B cell (primary cell): ENCODE results near the gene CHD9. TPM values are rescaled to one million over a fixed set of nuclear protein-coding genes. Genes with fewer than 3 reads are reported as not detected.

ENCODE experiments used
- ATAC-seq: fragments of 200-7000 bp; cut with Tn5 transposase; one replicate; pipeline ENCODE4 v1.10.0; 2021; ENCODE audit warnings: low read depth, mild to moderate bottlenecking, moderate number of reproducible peaks, moderate library complexity
- CTCF ChIA-PET: fragments of 350-600 bp; sonication (Branson Sonifier 250); formaldehyde crosslinking; loops from one replicate; lab custom pipeline; 2021; ENCODE audit warnings: antibody characterized with exemption, inconsistent platforms; lab: Charles Lee
- POLR2A ChIA-PET: fragments of 350-600 bp; sonication (Branson Sonifier 250); formaldehyde crosslinking; loops from one replicate; lab custom pipeline; 2021; ENCODE audit warnings: antibody characterized with exemption; lab: Charles Lee
- DNase-seq: peaks from one replicate; pipeline ENCODE4 v3.0.0; 2013
- H2AFZ ChIP-seq: 2 replicates; pipeline ENCODE4 v1.6.1; 2012; ENCODE audit warnings: mild to moderate bottlenecking, low read depth, low read length; ENCODE audit not compliant: insufficient read depth, poor library complexity, severe bottlenecking
- H3K27ac ChIP-seq, 2 donors: 1 replicate in 1 of 2; 2 replicates in 1 of 2; pipeline ENCODE4 v1.5.1; 2012 to 2013; ENCODE audit warnings: low read length in 2 of 2, mild to moderate bottlenecking in 2 of 2, moderate library complexity in 1 of 2
- H3K27me3 ChIP-seq, 4 experiments: fragments of 200-600 bp in 1 of 4; sonication (generic) in 1 of 4; replicated peaks in 1 of 4; 1 replicate in 2 of 4; 2 replicates in 2 of 4; pipeline versions ENCODE4 v1.6.1 to v1.7.0; 2013 to 2016; ENCODE audit warnings: low read length in 3 of 4, mild to moderate bottlenecking in 2 of 4, mixed read lengths in 1 of 4, moderate library complexity in 1 of 4; ENCODE audit not compliant: insufficient read depth in 4 of 4, control insufficient read depth in 3 of 4; ENCODE audit errors: control extremely low read depth in 1 of 4
- H3K36me3 ChIP-seq, 2 experiments: replicated peaks in 1 of 2; 1 replicate in 1 of 2; 2 replicates in 1 of 2; pipeline versions ENCODE4 v1.6.1 to v1.7.1; 2013; ENCODE audit warnings: low read length in 1 of 2; ENCODE audit not compliant: insufficient read depth in 2 of 2, control insufficient read depth in 1 of 2; ENCODE audit errors: control extremely low read depth in 1 of 2, extremely low read depth in 1 of 2
- H3K4me1 ChIP-seq, 2 donors: fragments of 200-600 bp in 1 of 2; sonication (generic) in 1 of 2; 1 replicate in 1 of 2; 2 replicates in 1 of 2; pipeline versions ENCODE4 v1.5.1 to v1.6.1; 2013 to 2017; ENCODE audit warnings: low read length in 2 of 2; ENCODE audit not compliant: control insufficient read depth in 2 of 2, insufficient read depth in 2 of 2
- H3K4me2 ChIP-seq: replicated peaks from 2 replicates; pipeline ENCODE3; 2012; ENCODE audit warnings: mild to moderate bottlenecking, low read depth, low read length; ENCODE audit not compliant: poor library complexity, severe bottlenecking
- H3K4me3 ChIP-seq, 5 experiments: fragments of 200-600 bp in 1 of 5; sonication (generic) in 1 of 5; 1 replicate in 3 of 5; 2 replicates in 2 of 5; pipeline versions ENCODE4 v1.5.1 to v1.7.0; 2011 to 2016; ENCODE audit warnings: low read length in 4 of 5, mild to moderate bottlenecking in 4 of 5, low read depth in 2 of 5, control low read depth in 1 of 5, moderate library complexity in 1 of 5; ENCODE audit not compliant: insufficient read depth in 1 of 5; ENCODE audit errors: control extremely low read depth in 1 of 5, extremely low read depth in 1 of 5
- H3K79me2 ChIP-seq: fragments of 200-600 bp; sonication (generic); one replicate; pipeline ENCODE4 v1.6.0; 2016; ENCODE audit warnings: low read length; ENCODE audit not compliant: control insufficient read depth, insufficient read depth
- H3K9ac ChIP-seq: fragments of 200-600 bp; sonication (generic); 2 replicates; pipeline ENCODE4 v1.6.1; 2017; ENCODE audit warnings: mild to moderate bottlenecking, low read length, moderate library complexity
- H3K9me3 ChIP-seq, 3 donors: one replicate each; pipeline versions ENCODE4 v1.6.1 to v1.7.1; 2013; ENCODE audit warnings: low read length in 2 of 3; ENCODE audit not compliant: control insufficient read depth in 2 of 3, insufficient read depth in 1 of 3; ENCODE audit errors: control extremely low read depth in 1 of 3
- H4K20me1 ChIP-seq: 2 replicates; pipeline ENCODE4 v1.6.0; 2012; ENCODE audit warnings: mild to moderate bottlenecking, low read length; ENCODE audit not compliant: insufficient read depth, control insufficient read depth, poor library complexity, severe bottlenecking
- H3K27ac Mint-ChIP-seq: one replicate; pipeline ENCODE4 v1.8.0; 2021; ENCODE audit warnings: mixed read lengths
- H3K27me3 Mint-ChIP-seq: one replicate; pipeline ENCODE4 v1.8.0; 2021; ENCODE audit warnings: mixed read lengths
- H3K4me1 Mint-ChIP-seq: one replicate; pipeline ENCODE4 v1.8.0; 2021; ENCODE audit warnings: mixed read lengths
- H3K4me3 Mint-ChIP-seq: one replicate; pipeline ENCODE4 v1.8.0; 2021; ENCODE audit warnings: mixed read lengths
- H3K9me3 Mint-ChIP-seq: one replicate; pipeline ENCODE4 v1.8.0; 2022; ENCODE audit warnings: mixed read lengths; ENCODE audit not compliant: insufficient read depth
- EZH2 ChIP-seq: IDR thresholded peaks from 2 replicates; pipeline ENCODE4 v1.6.1; 2012; ENCODE audit warnings: borderline replicate concordance, low read depth, mild to moderate bottlenecking, moderate library complexity, low read length; ENCODE audit not compliant: insufficient read depth, poor library complexity, severe bottlenecking
- WGBS: methylation state at CpG from one replicate; pipeline ENCODE4 v1.1.5; 2013; ENCODE audit warnings: missing lambda C conversion rate; ENCODE audit not compliant: insufficient coverage; 5-methylcytosine and 5-hydroxymethylcytosine counted together
- intact Hi-C: fragments of 100-400 bp; cut with micrococcal nuclease; formaldehyde crosslinking; loops from one replicate; pipeline ENCODE4 v1.10.0; 2022
- polyA plus RNA-seq: library from polyadenylated mRNA; depleted of rRNA; stranded (reverse); fragments of >200 nt; gene quantifications from 2 replicates; pipeline ENCODE4 v1.2.3, GENCODE V29; 2012
- total RNA-seq, 2 donors: library from RNA; stranded (reverse); fragments of 120-200 nt in 1 of 2; gene quantifications; 1 replicate in 1 of 2; 2 replicates in 1 of 2; pipeline versions ENCODE4 v1.2.3 to v1.2.4, GENCODE V29; 2013 to 2022
- TF ChIP-seq, protein P1 (sequence below): fragments of 200-600 bp; IDR thresholded peaks from one replicate; pipeline ENCODE4 v1.8.0; 2022; ENCODE audit warnings: antibody characterized with exemption, mild to moderate bottlenecking

The CHD9 gene
- total and polyA plus RNA-seq, 2 donors (not counting 1 experiment from before 2014, with no cell fraction given) = 12.2 to 102 TPM

DNA sequence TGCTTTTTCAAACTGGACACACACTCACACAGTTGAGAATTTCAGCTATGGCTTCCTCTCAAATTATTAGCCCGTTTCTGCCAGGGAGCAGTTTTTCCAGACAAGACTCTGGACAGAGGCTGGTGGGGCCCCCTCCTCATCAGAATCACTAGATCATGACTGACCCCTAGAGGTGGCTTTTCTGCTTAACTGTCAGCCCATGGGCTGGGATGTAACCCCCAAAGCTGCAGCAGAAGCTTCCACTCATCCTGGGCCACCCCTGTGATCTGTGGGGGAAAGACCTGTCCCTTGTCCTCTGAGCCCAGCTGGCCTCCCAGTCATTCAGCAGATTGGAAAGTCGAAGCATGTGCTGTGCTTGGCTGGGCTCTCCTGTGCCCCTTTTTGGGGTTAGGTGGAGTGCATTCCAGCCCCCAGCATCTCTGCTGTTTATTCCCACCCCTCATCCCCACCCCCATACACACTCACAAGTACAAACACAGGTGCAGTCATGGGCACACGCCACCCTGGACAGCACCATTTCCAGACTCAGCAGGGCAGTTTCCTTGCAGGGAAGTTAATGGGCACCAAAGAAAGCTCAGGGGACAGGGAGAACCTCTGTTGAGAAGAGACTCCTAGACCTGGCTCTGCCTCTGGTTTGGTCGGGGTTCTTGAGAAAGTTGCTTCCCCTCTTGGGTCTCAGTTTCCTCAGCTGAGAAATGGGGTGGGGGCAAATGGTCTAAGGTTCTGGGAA, 301.9 kb downstream of the CHD9 start:
- intact Hi-C loops = no loop called here
- Histone ChIP-seq H3K27me3 (peaks cover 0 to 12% (median 0%) of the 10 kb centered on the region in 4 experiments), H3K79me2 (no peaks in the 10 kb centered on the region), H3K9ac (no peak overlapping the region), H3K9me3 (peaks cover 0 to 7% (median 0%) of the 10 kb centered on the region in 3 donors), H3K4me3 (no peak overlapping the region), H3K4me1 (peaks cover 0 to 4% of the 10 kb centered on the region in 2 donors), H4K20me1 (no peaks in the 10 kb centered on the region), H2AFZ (no peak overlapping the region), H3K4me2 (no peak overlapping the region), H3K36me3 (no peaks in the 10 kb centered on the region), H3K27ac (no peak overlapping the region)
- TF ChIP-seq EZH2 = no peak
- TF ChIP-seq, protein P1, sequence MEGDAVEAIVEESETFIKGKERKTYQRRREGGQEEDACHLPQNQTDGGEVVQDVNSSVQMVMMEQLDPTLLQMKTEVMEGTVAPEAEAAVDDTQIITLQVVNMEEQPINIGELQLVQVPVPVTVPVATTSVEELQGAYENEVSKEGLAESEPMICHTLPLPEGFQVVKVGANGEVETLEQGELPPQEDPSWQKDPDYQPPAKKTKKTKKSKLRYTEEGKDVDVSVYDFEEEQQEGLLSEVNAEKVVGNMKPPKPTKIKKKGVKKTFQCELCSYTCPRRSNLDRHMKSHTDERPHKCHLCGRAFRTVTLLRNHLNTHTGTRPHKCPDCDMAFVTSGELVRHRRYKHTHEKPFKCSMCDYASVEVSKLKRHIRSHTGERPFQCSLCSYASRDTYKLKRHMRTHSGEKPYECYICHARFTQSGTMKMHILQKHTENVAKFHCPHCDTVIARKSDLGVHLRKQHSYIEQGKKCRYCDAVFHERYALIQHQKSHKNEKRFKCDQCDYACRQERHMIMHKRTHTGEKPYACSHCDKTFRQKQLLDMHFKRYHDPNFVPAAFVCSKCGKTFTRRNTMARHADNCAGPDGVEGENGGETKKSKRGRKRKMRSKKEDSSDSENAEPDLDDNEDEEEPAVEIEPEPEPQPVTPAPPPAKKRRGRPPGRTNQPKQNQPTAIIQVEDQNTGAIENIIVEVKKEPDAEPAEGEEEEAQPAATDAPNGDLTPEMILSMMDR = no peak
- Mint-ChIP-seq H3K27ac (no peak overlapping the region), H3K4me3 (no peak overlapping the region), H3K4me1 (peaks cover 10% of the 10 kb centered on the region), H3K9me3 (no peaks in the 10 kb centered on the region), H3K27me3 (peaks cover 23% of the 10 kb centered on the region)
- ChIA-PET CTCF (interaction anchor here (0.6 kb wide), 1 partner anchor 19 kb away, joined by 3 read pairs; no protein-coding TSS in a partner anchor), POLR2A (no interaction called here)
- no peak for DNase-seq
- ATAC-seq = no peak
- WGBS = 50% methylated on average over 4 of the region's 4 CpGs

- Mint-ChIP-seq H3K9me3 (no peaks in the 10 kb centered on the region), H3K4me1 (peaks cover 10% of the 10 kb centered on the region), H3K27ac (no peak overlapping the region), H3K27me3 (peaks cover 27% of the 10 kb centered on the region), H3K4me3 (no peak overlapping the region)
- CTCF ChIA-PET = interaction anchor here (0.6 kb wide), 1 partner anchor 18 kb away, joined by 3 read pairs; no protein-coding TSS in a partner anchor
- Histone ChIP-seq H3K9ac (no peak overlapping the region), H3K27ac (no peak overlapping the region), H3K79me2 (no peaks in the 10 kb centered on the region), H3K4me1 (peaks cover 0 to 4% of the 10 kb centered on the region in 2 donors), H3K36me3 (no peaks in the 10 kb centered on the region), H4K20me1 (no peaks in the 10 kb centered on the region), H3K27me3 (peaks cover 0 to 12% (median 0%) of the 10 kb centered on the region in 4 experiments), H3K9me3 (peaks cover 0 to 7% (median 0%) of the 10 kb centered on the region in 3 donors), H3K4me3 (no peak overlapping the region), H2AFZ (no peak overlapping the region), H3K4me2 (no peak overlapping the region)
- TF ChIP-seq, protein P1 = no peak
- no peak for TF ChIP-seq EZH2
- POLR2A ChIA-PET = no interaction called here
- no peak for ATAC-seq
- 83% methylated on average over 4 of the region's 5 CpGs for WGBS
- no peak for DNase-seq
- intact Hi-C loops = no loop called here
These were observed 302.4 kb downstream of the CHD9 start for GRCh38 chr16:53357208-53357586.
